T-cell (primary cell): ENCODE measurements around the gene CALCB. TPM values are rescaled to one million over a fixed set of nuclear protein-coding genes. Genes with fewer than 3 reads are reported as not detected.

Experiments
- ATAC-seq, 4 experiments: fragments of 200-7000 bp in 3 of 4; fragments of 150-1000 bp in 1 of 4; cut with Tn5 transposase; replicated peaks in 1 of 4; 1 replicate in 3 of 4; 2 replicates in 1 of 4; pipeline ENCODE4 v1.10.0; 2021; ENCODE audit warnings: moderate library complexity in 3 of 4, mild to moderate bottlenecking in 2 of 4, moderate number of reproducible peaks in 1 of 4
- CTCF ChIA-PET, 2 donors: fragments of 300-600 bp; sonication (Branson Sonifier 250); formaldehyde crosslinking; loops; one replicate each; lab custom pipeline; 2022; ENCODE audit warnings: antibody characterized with exemption in 2 of 2; lab: Charles Lee
- POLR2A ChIA-PET, 2 donors: fragments of 300-600 bp; sonication (Branson Sonifier 250); formaldehyde crosslinking; loops; one replicate each; lab custom pipeline; 2022; ENCODE audit warnings: antibody characterized with exemption in 2 of 2; lab: Charles Lee
- DNase-seq, 35 experiments: peaks; one replicate each; pipeline versions ENCODE4 v3.0.0 to v3.0.0-alpha.2; 2013 to 2023
- H3K27ac ChIP-seq: one replicate; pipeline ENCODE4 v1.5.1; 2013; ENCODE audit warnings: low read length
- H3K27me3 ChIP-seq, 2 experiments: replicated peaks in 1 of 2; 1 replicate in 1 of 2; 2 replicates in 1 of 2; pipeline versions ENCODE4 v1.6.1 to v1.7.0; 2013; ENCODE audit warnings: low read length in 1 of 2, mixed read lengths in 1 of 2; ENCODE audit not compliant: control insufficient read depth in 2 of 2, insufficient read depth in 2 of 2; ENCODE audit errors: extremely low read depth in 1 of 2
- H3K36me3 ChIP-seq, 2 donors: 1 replicate in 1 of 2; 2 replicates in 1 of 2; pipeline versions ENCODE4 v1.6.1 to v1.7.0; 2013; ENCODE audit warnings: low read length in 1 of 2; ENCODE audit not compliant: control insufficient read depth in 2 of 2, insufficient read depth in 1 of 2; ENCODE audit errors: extremely low read depth in 1 of 2
- H3K4me1 ChIP-seq, 2 experiments: 1 replicate in 1 of 2; 2 replicates in 1 of 2; pipeline versions ENCODE4 v1.6.1 to v1.7.0; 2013; ENCODE audit warnings: low read length in 2 of 2, mixed read lengths in 1 of 2; ENCODE audit not compliant: insufficient read depth in 2 of 2, control insufficient read depth in 1 of 2; ENCODE audit errors: extremely low read depth in 1 of 2
- H3K4me3 ChIP-seq, 2 donors: 1 replicate in 1 of 2; 2 replicates in 1 of 2; pipeline versions ENCODE4 v1.5.1 to v1.7.0; 2013; ENCODE audit warnings: mild to moderate bottlenecking in 2 of 2, low read length in 1 of 2, moderate library complexity in 1 of 2; ENCODE audit not compliant: control insufficient read depth in 1 of 2; ENCODE audit errors: extremely low read depth in 1 of 2
- H3K9me3 ChIP-seq: 2 replicates; pipeline ENCODE4 v1.7.0; 2013
- H3K27ac Mint-ChIP-seq, 2 donors: one replicate each; pipeline ENCODE4 v1.8.0; 2020 to 2021; ENCODE audit warnings: mild to moderate bottlenecking in 2 of 2, mixed read lengths in 2 of 2
- H3K27me3 Mint-ChIP-seq, 2 donors: one replicate each; pipeline ENCODE4 v1.8.0; 2021 to 2022; ENCODE audit warnings: mixed read lengths in 2 of 2
- H3K36me3 Mint-ChIP-seq: one replicate; pipeline ENCODE4 v1.8.0; 2021; ENCODE audit warnings: mixed read lengths
- H3K4me1 Mint-ChIP-seq, 3 donors: one replicate each; pipeline ENCODE4 v1.8.0; 2020 to 2022; ENCODE audit warnings: mixed read lengths in 3 of 3, mild to moderate bottlenecking in 1 of 3
- H3K4me3 Mint-ChIP-seq, 3 donors: one replicate each; pipeline ENCODE4 v1.8.0; 2020 to 2022; ENCODE audit warnings: mild to moderate bottlenecking in 3 of 3, mixed read lengths in 3 of 3, moderate library complexity in 3 of 3
- H3K9me3 Mint-ChIP-seq, 3 donors: one replicate each; pipeline ENCODE4 v1.8.0; 2020 to 2022; ENCODE audit warnings: mixed read lengths in 3 of 3
- WGBS: methylation state at CpG from one replicate; pipeline ENCODE4 v1.1.5; 2013; ENCODE audit warnings: missing lambda C conversion rate; ENCODE audit not compliant: insufficient coverage; 5-methylcytosine and 5-hydroxymethylcytosine counted together
- total RNA-seq, 35 experiments: library from RNA in 6 of 35; stranded (reverse) in 6 of 35; fragments of 120-200 nt in 1 of 35; gene quantifications; one replicate each; pipeline versions ENCODE4 v1.2.1 to v1.2.4 and lab custom pipeline; 2013 to 2026

Gene CALCB
- total RNA-seq, 5 donors from 2014 or later (not counting 1 experiment from before 2014, with no cell fraction given): 0.58 to 1.0 (median 0.72) TPM

DNA sequence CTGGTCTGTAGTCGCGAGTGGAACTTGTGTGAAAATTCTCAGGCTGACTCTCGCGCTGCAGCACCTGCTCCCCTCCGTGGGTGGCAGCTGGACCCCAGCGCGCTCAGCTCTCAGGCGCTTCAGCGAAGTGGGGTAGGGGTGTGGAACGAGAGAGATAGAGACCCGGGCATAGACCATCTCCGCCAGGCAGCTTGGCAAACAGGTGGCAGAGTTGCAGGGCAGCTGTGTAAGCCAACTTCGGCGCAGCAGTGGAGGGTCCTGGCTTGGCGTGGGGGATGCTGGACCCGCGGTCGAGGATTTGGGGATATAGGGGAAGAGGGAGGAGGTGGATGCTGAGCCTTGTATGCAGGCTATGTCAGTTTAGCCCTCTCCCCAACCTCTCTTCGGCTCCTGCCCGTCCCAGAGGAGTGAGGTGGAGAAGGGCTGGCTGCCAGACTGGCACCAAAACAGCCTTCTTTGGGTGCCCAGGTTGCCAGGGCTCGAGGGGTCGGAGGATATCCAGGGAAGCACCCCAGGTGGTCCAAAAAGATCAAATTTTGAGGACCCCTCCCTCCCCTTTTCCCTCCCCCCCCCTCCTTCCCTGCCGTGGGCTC is 746 bp upstream of the CALCB start:
- peaks cover 6 to 21% (median 7%) of the 10 kb centered on the region in 3 donors for H3K9me3 Mint-ChIP-seq
- CTCF ChIA-PET: interaction anchor here (0.5 to 4.6 kb wide), 4 partner anchors 27 to 569 kb away, joined by 3 to 50 read pairs (median 22); no protein-coding TSS in a partner anchor
- peaks cover 15 to 28% of the 10 kb centered on the region in 2 donors for H3K27me3 Mint-ChIP-seq
- Histone ChIP-seq H3K4me1 (peaks cover 3 to 23% of the 10 kb centered on the region in 2 experiments), H3K9me3 (no peaks in the 10 kb centered on the region), H3K4me3 (no peak overlapping the region), H3K27me3 (peaks cover 0 to 38% of the 10 kb centered on the region in 2 experiments), H3K27ac (no peak overlapping the region), H3K36me3 (no peaks in the 10 kb centered on the region)
- ATAC-seq: no peak
- no peak for DNase-seq
- WGBS: 89% methylated on average over 15 of the region's 23 CpGs
- H3K4me3 Mint-ChIP-seq: peak overlapping the region; percentile 21 to 40 (median 28)
- POLR2A ChIA-PET: interaction anchor here in 1 of 2 donors (0.7 kb wide), 1 partner anchor 182 kb away, joined by 3 read pairs; no protein-coding TSS in a partner anchor
- no peak overlapping the region for H3K27ac Mint-ChIP-seq
- no peaks in the 10 kb centered on the region for H3K36me3 Mint-ChIP-seq
- peaks cover 16 to 22% (median 19%) of the 10 kb centered on the region in 3 donors for H3K4me1 Mint-ChIP-seq

DNA sequence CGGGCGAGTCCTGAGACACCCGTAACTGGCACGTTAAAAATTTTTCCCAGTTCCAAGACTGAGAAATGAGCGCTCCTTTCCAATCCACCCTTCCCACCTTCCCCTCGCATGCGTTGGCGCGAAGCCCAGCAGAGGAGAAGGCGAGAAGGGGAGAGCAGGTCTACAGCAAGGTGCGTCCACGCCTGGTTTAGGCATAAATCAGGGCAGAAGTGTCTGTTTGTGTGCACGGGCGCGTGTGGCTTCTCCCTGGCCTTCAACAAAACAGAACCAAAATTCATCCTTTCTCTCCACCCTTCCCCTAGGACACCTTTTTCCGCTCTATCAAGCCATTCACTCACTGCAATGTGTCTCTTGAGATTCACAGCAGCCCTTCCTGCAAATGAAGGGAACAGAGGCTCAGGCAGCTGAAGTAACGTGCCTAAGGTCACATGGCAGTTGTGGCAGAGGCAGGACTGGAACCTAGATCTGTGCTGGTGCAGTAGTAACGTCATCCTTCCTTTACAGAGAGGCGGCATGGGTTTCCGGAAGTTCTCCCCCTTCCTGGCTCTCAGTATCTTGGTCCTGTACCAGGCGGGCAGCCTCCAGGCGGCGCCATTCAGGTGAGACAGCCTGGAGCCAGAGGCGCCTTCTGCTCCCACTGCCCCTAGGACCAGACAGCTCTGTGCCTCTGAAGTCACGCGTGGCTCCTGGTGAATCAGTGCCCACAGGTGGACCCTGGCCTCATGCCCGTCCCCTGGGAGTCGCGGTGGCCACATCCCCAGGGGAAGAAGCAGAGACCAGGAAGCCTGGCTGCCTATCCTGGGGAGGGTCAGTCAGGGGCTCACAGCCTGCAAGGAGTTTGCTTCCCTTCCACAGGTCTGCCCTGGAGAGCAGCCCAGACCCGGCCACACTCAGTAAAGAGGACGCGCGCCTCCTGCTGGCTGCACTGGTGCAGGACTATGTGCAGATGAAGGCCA is 1.1 kb downstream of the CALCB start:
- CTCF ChIA-PET: interaction anchor here (0.6 to 4.6 kb wide), 11 partner anchors 10 to 792 kb away, joined by 3 to 50 read pairs (median 5); no protein-coding TSS in a partner anchor
- Histone ChIP-seq H3K27me3 (peaks cover 0 to 38% of the 10 kb centered on the region in 2 experiments), H3K9me3 (no peaks in the 10 kb centered on the region), H3K36me3 (no peaks in the 10 kb centered on the region), H3K4me1 (peaks cover 3 to 23% of the 10 kb centered on the region in 2 experiments), H3K27ac (no peak overlapping the region), H3K4me3 (peak overlapping the region; percentile 41 to 60)
- Mint-ChIP-seq H3K4me3 (peak overlapping the region; percentile 74 to 82 (median 78)), H3K27me3 (peaks cover 15 to 28% of the 10 kb centered on the region in 2 donors), H3K9me3 (peaks cover 0 to 7% (median 0%) of the 10 kb centered on the region in 3 donors), H3K36me3 (no peaks in the 10 kb centered on the region), H3K27ac (no peak overlapping the region), H3K4me1 (peaks cover 16 to 22% (median 19%) of the 10 kb centered on the region in 3 donors)
- ATAC-seq (peak; percentile 82 to 93 (median 86)), DNase-seq (peak; percentile 53 to 84 (median 74))
- POLR2A ChIA-PET: no interaction called here
- WGBS: 11% methylated on average over 24 of the region's 33 CpGs

DNA sequence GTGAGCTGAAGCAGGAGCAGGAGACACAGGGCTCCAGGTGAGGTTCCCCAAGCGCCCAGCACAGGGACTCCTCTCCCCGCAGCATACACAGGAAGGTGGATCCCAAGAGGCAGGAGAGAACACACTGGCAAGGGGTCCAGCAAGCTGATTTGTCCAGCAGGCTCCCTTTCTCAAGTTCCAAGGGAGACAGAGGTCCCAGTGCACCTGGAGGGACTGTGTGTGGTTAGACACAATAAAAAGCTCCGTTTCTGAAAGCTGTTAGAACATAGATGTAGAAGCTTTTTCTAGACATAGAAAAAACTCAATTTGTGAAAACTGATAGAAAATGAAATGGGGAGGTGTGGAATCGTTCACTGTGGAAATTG is 1.8 kb downstream of the CALCB start:
- Mint-ChIP-seq H3K9me3 (peaks cover 0 to under 1% (median 0%) of the 10 kb centered on the region in 3 donors), H3K36me3 (no peaks in the 10 kb centered on the region), H3K27ac (no peak overlapping the region), H3K4me3 (peak overlapping the region; percentile 74 to 82 (median 78)), H3K4me1 (peaks cover 16 to 22% (median 19%) of the 10 kb centered on the region in 3 donors), H3K27me3 (peaks cover 15 to 28% of the 10 kb centered on the region in 2 donors)
- Histone ChIP-seq H3K36me3 (no peaks in the 10 kb centered on the region), H3K27ac (no peak overlapping the region), H3K4me3 (peak overlapping the region in 1 of 2 donors; percentile 41), H3K9me3 (no peaks in the 10 kb centered on the region), H3K27me3 (peaks cover 0 to 38% of the 10 kb centered on the region in 2 experiments), H3K4me1 (peaks cover 3 to 23% of the 10 kb centered on the region in 2 experiments)
- ATAC-seq (no peak), DNase-seq (no peak)
- CTCF ChIA-PET: interaction anchor here (0.6 to 4.6 kb wide), 11 partner anchors 9 to 793 kb away, joined by 3 to 50 read pairs (median 5); no protein-coding TSS in a partner anchor
- POLR2A ChIA-PET: no interaction called here
- WGBS: 42% methylated on average over 2 of the region's 4 CpGs

DNA sequence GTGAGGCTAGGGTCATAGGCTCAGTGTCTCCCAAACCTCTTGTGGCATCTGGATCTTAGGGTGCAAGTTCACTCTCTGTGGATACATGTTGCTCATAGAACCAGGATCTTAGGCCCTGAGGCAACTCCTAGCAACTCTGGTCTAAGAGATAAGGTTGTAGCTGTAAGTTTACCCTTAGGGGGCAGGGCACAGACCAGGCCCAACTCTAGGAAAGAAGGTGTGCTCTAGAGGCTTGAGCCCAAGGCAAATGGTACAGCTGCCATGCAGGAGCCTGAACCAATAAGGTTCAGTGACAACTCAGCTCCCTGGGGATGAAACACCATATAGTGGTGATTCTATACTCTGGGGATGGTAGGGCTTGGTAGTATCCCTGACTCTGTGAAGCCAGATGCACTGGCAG is 17.8 kb downstream of the CALCB start:
- H3K27me3 Mint-ChIP-seq: peaks cover 23 to 25% of the 10 kb centered on the region in 2 donors
- Histone ChIP-seq H3K27me3 (peaks cover 0 to 6% of the 10 kb centered on the region in 2 experiments), H3K4me1 (no peaks in the 10 kb centered on the region), H3K27ac (no peak overlapping the region), H3K4me3 (no peak overlapping the region), H3K36me3 (no peaks in the 10 kb centered on the region), H3K9me3 (no peaks in the 10 kb centered on the region)
- H3K4me1 Mint-ChIP-seq: no peaks in the 10 kb centered on the region
- ChIA-PET POLR2A (no interaction called here), CTCF (interaction anchor here (0.6 to 1.3 kb wide), 3 partner anchors 9 to 22 kb away, joined by 3 to 4 read pairs (median 4); no protein-coding TSS in a partner anchor)
- H3K4me3 Mint-ChIP-seq: no peak overlapping the region
- H3K27ac Mint-ChIP-seq: no peak overlapping the region
- H3K9me3 Mint-ChIP-seq: peaks cover 0 to 6% (median 0%) of the 10 kb centered on the region in 3 donors
- no peak for DNase-seq
- no peaks in the 10 kb centered on the region for H3K36me3 Mint-ChIP-seq
- no peak for ATAC-seq

DNA sequence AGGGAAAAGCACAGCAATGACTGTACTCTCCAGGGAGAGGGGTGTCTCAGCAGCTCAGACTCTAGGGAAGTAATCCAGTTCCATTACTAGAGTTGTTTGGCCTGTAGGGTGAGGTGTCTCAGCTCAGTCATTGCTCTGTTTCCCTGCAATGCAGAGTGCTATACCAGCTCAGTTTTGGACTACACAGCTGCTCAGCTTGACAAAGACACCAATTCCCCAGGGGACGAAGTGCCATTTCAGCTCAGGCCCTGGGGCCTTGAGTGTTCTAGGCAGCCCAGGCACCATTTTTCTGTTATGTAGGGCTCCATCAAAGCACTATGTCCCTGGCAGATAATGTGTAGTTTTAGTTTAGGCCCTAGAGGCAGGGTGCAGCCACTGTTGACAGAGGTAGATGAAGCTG is 18.2 kb downstream of the CALCB start:
- H3K4me3 ChIP-seq: no peak overlapping the region
- H3K27ac Mint-ChIP-seq: no peak overlapping the region
- DNase-seq (no peak), ATAC-seq (no peak)
- 56% methylated on average over 1 of the region's 1 CpG for WGBS
- H3K36me3 ChIP-seq: no peaks in the 10 kb centered on the region
- H3K4me1 ChIP-seq: no peaks in the 10 kb centered on the region
- H3K9me3 ChIP-seq: no peaks in the 10 kb centered on the region
- ChIA-PET CTCF (interaction anchor here (0.6 to 1.3 kb wide), 4 partner anchors 9 to 21 kb away, joined by 3 to 4 read pairs (median 4); no protein-coding TSS in a partner anchor), POLR2A (no interaction called here)
- H3K4me1 Mint-ChIP-seq: no peaks in the 10 kb centered on the region
- peaks cover 0 to 6% (median 0%) of the 10 kb centered on the region in 3 donors for H3K9me3 Mint-ChIP-seq
- H3K4me3 Mint-ChIP-seq: no peak overlapping the region
- no peaks in the 10 kb centered on the region for H3K36me3 Mint-ChIP-seq
- peaks cover 21 to 28% of the 10 kb centered on the region in 2 donors for H3K27me3 Mint-ChIP-seq
- peaks cover 0 to 10% of the 10 kb centered on the region in 2 experiments for H3K27me3 ChIP-seq
- no peak overlapping the region for H3K27ac ChIP-seq

DNA sequence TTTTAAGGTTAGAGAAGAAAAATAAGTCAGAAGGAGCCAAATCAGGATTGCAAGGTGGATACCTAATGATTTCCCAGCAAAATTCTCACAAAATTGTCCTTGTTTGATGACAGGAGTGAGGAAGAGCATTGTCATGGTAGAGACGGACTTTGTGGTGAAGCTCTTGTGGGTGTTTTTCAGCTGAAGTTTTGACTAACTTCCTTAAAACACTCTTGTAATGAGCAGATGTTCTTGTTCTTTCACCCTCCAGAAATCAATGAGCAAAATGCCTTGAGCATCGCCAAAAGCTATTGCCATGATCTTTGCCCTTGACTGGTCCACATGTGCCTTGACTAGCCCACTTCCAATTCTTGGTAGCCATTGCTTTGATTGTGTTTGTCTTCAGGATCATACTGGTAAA is 20.0 kb downstream of the CALCB start:
- Mint-ChIP-seq H3K36me3 (no peaks in the 10 kb centered on the region), H3K27me3 (peaks cover 31 to 33% of the 10 kb centered on the region in 2 donors), H3K4me1 (no peaks in the 10 kb centered on the region), H3K4me3 (no peak overlapping the region), H3K27ac (no peak overlapping the region), H3K9me3 (no peaks in the 10 kb centered on the region)
- no peak overlapping the region for H3K4me3 ChIP-seq
- no peak overlapping the region for H3K27ac ChIP-seq
- H3K4me1 ChIP-seq: no peaks in the 10 kb centered on the region
- no CpG with 5 or more reads among the region's 2 CpGs for WGBS
- no peaks in the 10 kb centered on the region for H3K36me3 ChIP-seq
- POLR2A ChIA-PET: no interaction called here
- no peaks in the 10 kb centered on the region for H3K9me3 ChIP-seq
- DNase-seq (no peak), ATAC-seq (no peak)
- CTCF ChIA-PET: no interaction called here
- peaks cover 0 to 12% of the 10 kb centered on the region in 2 experiments for H3K27me3 ChIP-seq
